Omental fat pad (tissue), 4 donors: Measurements from ENCODE around the gene MRFAP1. TPM values are rescaled to one million over a fixed set of nuclear protein-coding genes. Genes with fewer than 3 reads are reported as not detected.
"Not testable (repeated sequence)": the region's sequence is repeated elsewhere in the genome, so short reads cannot be mapped to it uniquely, and the experiment has no call there.

Experiments
- ATAC-seq: fragments of 150-250 bp; one replicate; pipeline ENCODE4 v1.9.1; 2016; ENCODE audit warnings: mild to moderate bottlenecking, moderate library complexity; ENCODE audit not compliant: low FRiP score
- DNase-seq: peaks from one replicate; pipeline ENCODE4 v3.0.0-alpha.2; 2019; ENCODE audit warnings: low spot score
- CTCF ChIP-seq, 3 donors: fragments of 450-650 bp; IDR thresholded peaks; one replicate each; pipeline ENCODE4 v1.5.1; 2016 to 2017; ENCODE audit warnings: antibody characterized with exemption in 3 of 3, mild to moderate bottlenecking in 3 of 3, moderate library complexity in 2 of 3
- total RNA-seq, 4 donors: library from RNA; depleted of rRNA; stranded (reverse); fragments of >200 nt; gene quantifications; one replicate each; pipeline ENCODE4 v1.1.0, GENCODE V29; 2016

The MRFAP1 gene
- total RNA-seq, 4 donors from 2014 or later: 125 to 149 (median 140) TPM

GRCh38 chr4:6647169-6647568 is 6.7 kb downstream of the MRFAP1 start:
- no peak for ATAC-seq
- no peak for TF ChIP-seq CTCF (IDR thresholded peaks at IDR 0.05)
- DNase-seq: no peak

- no peak for TF ChIP-seq CTCF (IDR thresholded peaks at IDR 0.05)
- no peak for DNase-seq
- no peak for ATAC-seq
These were observed 7.2 kb downstream of the MRFAP1 start for GRCh38 chr4:6647582-6648230.

- TF ChIP-seq CTCF (IDR thresholded peaks at IDR 0.05): no peak
- ATAC-seq (no peak), DNase-seq (no peak)
These were observed 8.7 kb downstream of the MRFAP1 start for GRCh38 chr4:6649216-6649615.

- ATAC-seq, DNase-seq: not testable (repeated sequence)
These were observed 13.7 kb downstream of the MRFAP1 start for GRCh38 chr4:6654211-6654610.

- ATAC-seq, DNase-seq: not testable (repeated sequence)
These were observed 14.8 kb downstream of the MRFAP1 start for GRCh38 chr4:6655291-6655690.

GRCh38 chr4:6655924-6656323 is 15.4 kb downstream of the MRFAP1 start:
- no peak for DNase-seq
- TF ChIP-seq CTCF (IDR thresholded peaks at IDR 0.05): no peak
- ATAC-seq: no peak

- no peak for ATAC-seq
- DNase-seq: no peak
- no peak for TF ChIP-seq CTCF (IDR thresholded peaks at IDR 0.05)
These were observed 17.0 kb downstream of the MRFAP1 start for GRCh38 chr4:6657242-6658208.

- ATAC-seq: no peak
- DNase-seq: no peak
- no peak for TF ChIP-seq CTCF (IDR thresholded peaks at IDR 0.05)
These were observed 17.7 kb downstream of the MRFAP1 start for GRCh38 chr4:6658209-6658595.
